HCT116 (cell line): ENCODE data around the gene ARL6IP6. TPM values are rescaled to one million over a fixed set of nuclear protein-coding genes. Genes with fewer than 3 reads are reported as not detected.

Experiments used
- ATAC-seq: fragments of 200-7000 bp; cut with Tn5 transposase; 2 replicates; pipeline ENCODE4 v1.9.1; 2020; ENCODE audit warnings: mild to moderate bottlenecking, moderate library complexity
- BruUV-seq: library from RNA; stranded (reverse); fragments of 400-500 nt; replicated peaks from 2 replicates; lab custom pipeline; 2021; lab: Mats Ljungman, UMichigan
- CTCF ChIA-PET: fragments of 300-600 bp; sonication (Branson Sonifier 250); formaldehyde crosslinking; loops from one replicate; lab custom pipeline; 2021; ENCODE audit warnings: antibody characterized with exemption; lab: Charles Lee
- POLR2A ChIA-PET: fragments of 300-600, 350-600 bp; sonication (Branson Sonifier 250); formaldehyde crosslinking; loops from one replicate; lab custom pipeline; 2021; ENCODE audit warnings: antibody characterized with exemption; lab: Charles Lee
- RAD21 ChIA-PET, 2 experiments: fragments of 300-600 bp; sonication (Branson Sonifier 250); formaldehyde crosslinking; loops; one replicate each; lab custom pipeline; 2023; ENCODE audit warnings: low total read pairs in 2 of 2; ENCODE audit not compliant: uncharacterized antibody in 2 of 2, unreplicated experiment in 2 of 2, low non-redundant PET in 1 of 2; lab: Charles Lee
- DNase-seq: peaks from one replicate; pipeline ENCODE4 v3.0.0-alpha.2; 2010; ENCODE audit warnings: low read depth, low spot score
- H2AFZ ChIP-seq: fragments of 200-600 bp; shearing (Covaris generic), sonication (generic); 2 replicates; pipeline ENCODE4 v1.6.1; 2017; ENCODE audit warnings: low read depth, mixed run types, mixed read lengths, antibody characterized with exemption, low read length; ENCODE audit not compliant: poor library complexity, severe bottlenecking
- H3K27ac ChIP-seq: 2 replicates; pipeline ENCODE4 v1.5.1; 2012; ENCODE audit warnings: low read depth, low read length
- H3K27me3 ChIP-seq: fragments of 200-600 bp; sonication (generic); 2 replicates; pipeline ENCODE4 v1.6.1; 2016; ENCODE audit warnings: mixed run types, low read length, mixed read lengths; ENCODE audit not compliant: insufficient read depth
- H3K36me3 ChIP-seq, 2 experiments: fragments of 200-500 bp in 1 of 2; fragments of 200-600 bp in 1 of 2; sonication (Bioruptor generic) in 1 of 2; sonication (generic) in 1 of 2; 2 replicates each; pipeline versions ENCODE4 v1.5.1 to v1.6.1; 2014 to 2016; ENCODE audit warnings: low read length in 2 of 2, inconsistent platforms in 1 of 2, mixed read lengths in 1 of 2, mixed run types in 1 of 2; ENCODE audit not compliant: insufficient read depth in 2 of 2, control insufficient read depth in 1 of 2
- H3K4me1 ChIP-seq, 2 experiments: fragments of 200-600 bp in 1 of 2; sonication (generic) in 1 of 2; 2 replicates each; pipeline versions ENCODE4 v1.5.1 to v1.6.1; 2012 to 2017; ENCODE audit warnings: low read length in 2 of 2, inconsistent platforms in 1 of 2, mild to moderate bottlenecking in 1 of 2, mixed read lengths in 1 of 2, mixed run types in 1 of 2, moderate library complexity in 1 of 2; ENCODE audit not compliant: insufficient read depth in 2 of 2, control insufficient read depth in 1 of 2
- H3K4me2 ChIP-seq: fragments of 200-600 bp; sonication (generic); 2 replicates; pipeline ENCODE4 v1.6.1; 2017; ENCODE audit warnings: mixed run types, low read length, mixed read lengths
- H3K4me3 ChIP-seq, 2 experiments: fragments of 200-600 bp in 1 of 2; sonication (generic) in 1 of 2; replicated peaks in 1 of 2; 2 replicates each; pipeline ENCODE4 v1.5.1; 2011 to 2016; ENCODE audit warnings: low read length in 2 of 2, control low read depth in 1 of 2, low read depth in 1 of 2, mild to moderate bottlenecking in 1 of 2, mixed read lengths in 1 of 2, mixed run types in 1 of 2
- H3K79me2 ChIP-seq: fragments of 200-600 bp; sonication (generic); 2 replicates; pipeline ENCODE4 v1.6.1; 2017; ENCODE audit warnings: mild to moderate bottlenecking, mixed run types, low read length, moderate library complexity, mixed read lengths; ENCODE audit not compliant: insufficient read depth
- H3K9ac ChIP-seq: fragments of 200-600 bp; sonication (generic); 2 replicates; pipeline ENCODE4 v1.6.1; 2016; ENCODE audit warnings: low read length, mixed read lengths
- H3K9me2 ChIP-seq: fragments of 200-600 bp; sonication (generic), shearing (Covaris generic); 2 replicates; pipeline ENCODE4 v1.6.1; 2017; ENCODE audit warnings: mixed run types, mild to moderate bottlenecking, moderate library complexity; ENCODE audit not compliant: insufficient read depth
- H3K9me3 ChIP-seq, 2 experiments: fragments of 200-500 bp in 1 of 2; fragments of 200-600 bp in 1 of 2; sonication (Bioruptor generic) in 1 of 2; sonication (generic) in 1 of 2; 2 replicates each; pipeline ENCODE4 v1.6.1; 2014 to 2017; ENCODE audit warnings: low read length in 2 of 2, mixed read lengths in 2 of 2, inconsistent platforms in 1 of 2, low read depth in 1 of 2, mild to moderate bottlenecking in 1 of 2, mixed run types in 1 of 2, moderate library complexity in 1 of 2; ENCODE audit not compliant: control insufficient read depth in 1 of 2, insufficient read depth in 1 of 2
- H4K20me1 ChIP-seq: fragments of 200-600 bp; sonication (generic), shearing (Covaris generic); 2 replicates; pipeline ENCODE4 v1.6.1; 2017; ENCODE audit warnings: mixed run types, mild to moderate bottlenecking, moderate library complexity; ENCODE audit not compliant: insufficient read depth
- ATF3 ChIP-seq: IDR thresholded peaks from 2 replicates; pipeline ENCODE4 v1.6.1; 2012
- CBX3 ChIP-seq: IDR thresholded peaks from 2 replicates; pipeline ENCODE4 v1.6.1; 2012; ENCODE audit warnings: low read depth
- CTCF ChIP-seq, 3 experiments: fragments of 200-600 bp in 1 of 3; sonication (generic) in 1 of 3; IDR thresholded peaks in 2 of 3; conservative IDR thresholded peaks in 1 of 3; 2 replicates each; pipeline ENCODE4 v1.5.1; 2012 to 2017; ENCODE audit warnings: low read depth in 2 of 3, low read length in 2 of 3, antibody characterized with exemption in 1 of 3, borderline replicate concordance in 1 of 3, control low read depth in 1 of 3, mild to moderate bottlenecking in 1 of 3, mixed read lengths in 1 of 3, mixed run types in 1 of 3, moderate library complexity in 1 of 3; ENCODE audit not compliant: insufficient read depth in 1 of 3
- ELF1 ChIP-seq: IDR thresholded peaks from 2 replicates; pipeline ENCODE4 v1.6.1; 2012; ENCODE audit warnings: low read depth, borderline replicate concordance
- EZH2 ChIP-seq: fragments of 200-600 bp; sonication (generic); IDR thresholded peaks from 2 replicates; pipeline ENCODE4 v1.6.1; 2017; ENCODE audit warnings: antibody characterized with exemption, mixed run types
- REST ChIP-seq: IDR thresholded peaks from 2 replicates; pipeline ENCODE4 v1.6.1; 2012; ENCODE audit warnings: low read depth
- SP1 ChIP-seq: IDR thresholded peaks from 2 replicates; pipeline ENCODE4 v1.6.1; 2012; ENCODE audit warnings: low read depth
- SRF ChIP-seq: IDR thresholded peaks from 2 replicates; pipeline ENCODE4 v1.6.1; 2012; ENCODE audit warnings: low read depth
- ZBTB33 ChIP-seq: IDR thresholded peaks from 2 replicates; pipeline ENCODE4 v1.6.1; 2011; ENCODE audit warnings: mild to moderate bottlenecking, low read length, moderate library complexity; ENCODE audit not compliant: insufficient replicate concordance; ENCODE audit errors: extremely low read depth
- intact Hi-C: fragments of 100-400 bp; cut with micrococcal nuclease; formaldehyde crosslinking; loops from 2 replicates; pipeline ENCODE4 v1.10.0; 2022
- total RNA-seq: library from RNA; stranded (reverse); gene quantifications from one replicate; pipeline ENCODE4 v1.2.1, GENCODE V29; 2021; ENCODE audit not compliant: unreplicated experiment

Gene ARL6IP6
- total RNA-seq, 1 experiment from 2014 or later = 37.8 TPM

- no peak overlapping the region for H3K27ac ChIP-seq
- BruUV-seq = no TSS peak
- H3K9me3 ChIP-seq = no peaks in the 10 kb centered on the region
- ChIA-PET POLR2A (no interaction called here), CTCF (no interaction called here), RAD21 (no interaction called here)
- H3K27me3 ChIP-seq = no peaks in the 10 kb centered on the region
- peaks cover 94% of the 10 kb centered on the region for H3K79me2 ChIP-seq
- no peak for ATAC-seq
- TF ChIP-seq CBX3 (no peak), CTCF (IDR thresholded peaks at IDR 0.05 in 2 of 3, conservative IDR thresholded peaks at IDR 0.05 in 1 of 3; ENCODE audit: borderline replicate concordance in 1 of 3, insufficient read depth in 1 of 3, low read depth in 2 of 3, low read length in 2 of 3) (no peak), ELF1 (no peak), SRF (no peak), ATF3 (no peak), REST (no peak), ZBTB33 (no peak), SP1 (no peak), EZH2 (no peak)
- H4K20me1 ChIP-seq = peaks cover 36% of the 10 kb centered on the region; the same call in 1 of the 2 replicates
- no peak overlapping the region for H3K4me2 ChIP-seq
- no peaks in the 10 kb centered on the region for H3K4me1 ChIP-seq
- peaks cover 7% of the 10 kb centered on the region in 2 experiments; a peak in 2 of 4 replicates for H3K36me3 ChIP-seq
- H3K4me3 ChIP-seq = no peak overlapping the region
- intact Hi-C loops = no loop called here
- no peak for DNase-seq
- no peak overlapping the region for H3K9ac ChIP-seq
- H2AFZ ChIP-seq = no peak overlapping the region
- no peaks in the 10 kb centered on the region for H3K9me2 ChIP-seq
These were observed 32.1 kb upstream of the ARL6IP6 start for GRCh38 chr2:152686321-152686720.
